GM12875 (cell line): ENCODE data around the gene SLC27A2.

Experiments used
- H3K4me3 ChIP-seq: one replicate; pipeline ENCODE4 v1.5.1; 2011; ENCODE audit warnings: low read depth, low read length, control low read depth
- TF ChIP-seq, protein P1 (sequence below): IDR thresholded peaks from 2 replicates; pipeline ENCODE4 v1.5.1; 2011; ENCODE audit warnings: low read depth, mild to moderate bottlenecking, control low read depth, inconsistent platforms, low read length, moderate library complexity, borderline replicate concordance; ENCODE audit not compliant: insufficient read depth

SLC27A2 gene

DNA sequence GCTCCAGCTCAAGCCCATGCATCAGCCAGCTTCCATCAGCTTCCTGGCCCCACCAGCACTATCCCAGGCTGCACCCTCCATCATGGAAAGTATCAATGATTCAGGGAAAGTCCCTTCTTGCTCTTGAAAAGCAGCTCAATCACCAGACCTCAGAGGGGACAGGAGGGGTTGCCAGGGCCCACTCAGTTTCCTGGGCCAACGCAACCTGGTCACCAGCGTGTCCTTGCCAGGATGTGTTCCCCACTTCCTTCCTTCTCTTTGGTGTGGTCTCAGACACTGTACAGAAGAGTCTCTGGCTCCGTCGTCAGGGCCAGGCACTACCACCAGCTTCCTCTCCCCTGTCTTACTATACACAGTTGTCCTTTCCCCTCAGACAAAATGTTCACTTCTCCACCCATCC is 80.5 kb downstream of the SLC27A2 start:
- TF ChIP-seq, protein P1, sequence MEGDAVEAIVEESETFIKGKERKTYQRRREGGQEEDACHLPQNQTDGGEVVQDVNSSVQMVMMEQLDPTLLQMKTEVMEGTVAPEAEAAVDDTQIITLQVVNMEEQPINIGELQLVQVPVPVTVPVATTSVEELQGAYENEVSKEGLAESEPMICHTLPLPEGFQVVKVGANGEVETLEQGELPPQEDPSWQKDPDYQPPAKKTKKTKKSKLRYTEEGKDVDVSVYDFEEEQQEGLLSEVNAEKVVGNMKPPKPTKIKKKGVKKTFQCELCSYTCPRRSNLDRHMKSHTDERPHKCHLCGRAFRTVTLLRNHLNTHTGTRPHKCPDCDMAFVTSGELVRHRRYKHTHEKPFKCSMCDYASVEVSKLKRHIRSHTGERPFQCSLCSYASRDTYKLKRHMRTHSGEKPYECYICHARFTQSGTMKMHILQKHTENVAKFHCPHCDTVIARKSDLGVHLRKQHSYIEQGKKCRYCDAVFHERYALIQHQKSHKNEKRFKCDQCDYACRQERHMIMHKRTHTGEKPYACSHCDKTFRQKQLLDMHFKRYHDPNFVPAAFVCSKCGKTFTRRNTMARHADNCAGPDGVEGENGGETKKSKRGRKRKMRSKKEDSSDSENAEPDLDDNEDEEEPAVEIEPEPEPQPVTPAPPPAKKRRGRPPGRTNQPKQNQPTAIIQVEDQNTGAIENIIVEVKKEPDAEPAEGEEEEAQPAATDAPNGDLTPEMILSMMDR, result no peak
- no peak overlapping the region for H3K4me3 ChIP-seq

DNA sequence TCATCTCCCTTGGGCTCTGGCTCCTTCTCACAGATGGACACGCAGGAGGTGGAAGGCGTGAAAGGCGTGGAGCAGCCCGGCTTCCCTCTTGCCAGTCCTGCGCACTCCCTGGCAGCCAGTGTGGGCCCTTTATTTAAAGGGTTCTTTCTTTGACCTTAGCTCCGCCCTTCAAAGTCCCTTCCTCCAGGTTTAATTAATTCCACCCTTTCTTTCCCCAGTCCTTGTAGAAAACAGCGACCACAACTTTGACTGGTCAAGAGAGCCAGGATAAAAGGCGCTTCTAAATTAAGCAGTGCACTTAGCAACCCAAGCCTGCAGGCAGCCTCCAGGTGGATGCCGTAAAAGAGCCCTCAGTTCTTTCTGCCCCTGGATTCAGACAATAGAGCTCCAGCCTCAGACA is 83.6 kb downstream of the SLC27A2 start, which contains the start of gene HDC:
Gene HDC (minus strand): TSS at position 107 of the 400 bp plus-strand sequence. CDS start 103 bp downstream, at position 4.
- TF ChIP-seq, protein P1, result no peak
- no peak within 1 kb of the TSS for H3K4me3 ChIP-seq

DNA sequence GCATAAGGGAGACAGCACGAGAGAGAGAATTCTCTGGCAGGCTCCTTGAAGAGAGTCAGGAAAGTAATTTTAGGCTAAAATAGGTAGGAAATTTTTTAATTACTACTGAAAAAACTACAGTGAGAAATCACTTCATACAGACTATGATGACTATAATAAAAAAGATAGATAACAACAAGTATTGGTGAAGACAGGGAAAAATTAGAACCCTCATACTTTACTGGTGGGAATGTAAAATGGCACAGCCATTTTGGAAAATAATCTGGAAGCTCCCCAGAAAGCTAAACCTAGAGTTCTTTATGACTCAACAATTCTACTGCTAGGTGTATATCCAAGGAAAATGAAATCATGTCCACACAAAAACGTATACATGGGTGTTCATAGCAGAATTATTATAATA is 85.6 kb downstream of the SLC27A2 start:
- no peak overlapping the region for H3K4me3 ChIP-seq
- TF ChIP-seq, protein P1, result no peak

DNA sequence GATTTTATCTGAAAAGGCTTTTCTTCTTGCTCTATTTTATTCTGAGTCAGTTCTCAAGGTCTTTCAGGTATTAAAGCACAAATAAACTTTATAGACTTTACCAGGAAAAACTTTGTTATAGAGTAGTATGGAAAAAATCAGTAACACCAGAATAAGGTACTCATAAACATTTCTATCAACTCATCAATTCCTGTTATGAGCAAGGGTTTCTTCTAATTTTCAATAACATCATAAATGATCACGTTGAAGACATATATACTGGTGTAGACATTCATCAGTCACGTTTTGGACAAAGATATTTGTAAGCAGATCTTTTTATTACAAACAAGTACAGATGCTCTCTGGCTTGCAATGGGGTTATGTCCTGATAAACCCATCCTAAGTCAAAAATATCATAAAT is 93.1 kb downstream of the SLC27A2 start:
- H3K4me3 ChIP-seq, result no peak overlapping the region

DNA sequence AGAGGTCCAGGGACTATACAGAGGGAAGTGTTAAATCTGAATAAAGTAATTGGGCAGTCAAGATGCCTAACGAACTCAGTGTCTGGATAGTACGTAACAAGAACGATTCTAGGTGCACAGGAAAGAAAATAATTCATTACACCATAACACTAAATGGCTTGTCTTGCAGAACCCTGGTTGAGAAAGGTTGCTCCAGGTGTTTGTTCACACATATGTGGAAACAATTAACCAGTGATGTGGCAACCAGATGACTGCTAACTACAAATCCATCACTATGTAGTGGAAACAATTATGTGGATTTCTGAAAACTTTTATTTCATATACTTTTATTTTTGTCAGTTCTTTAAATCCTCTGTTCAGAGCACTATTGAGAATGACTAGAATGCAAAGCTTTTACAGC is 93.9 kb downstream of the SLC27A2 start:
- no peak overlapping the region for H3K4me3 ChIP-seq
- TF ChIP-seq, protein P1, result no peak

More for the DNA sequence above, 93.1 kb downstream of the SLC27A2 start:
- TF ChIP-seq, protein P1, result no peak

DNA sequence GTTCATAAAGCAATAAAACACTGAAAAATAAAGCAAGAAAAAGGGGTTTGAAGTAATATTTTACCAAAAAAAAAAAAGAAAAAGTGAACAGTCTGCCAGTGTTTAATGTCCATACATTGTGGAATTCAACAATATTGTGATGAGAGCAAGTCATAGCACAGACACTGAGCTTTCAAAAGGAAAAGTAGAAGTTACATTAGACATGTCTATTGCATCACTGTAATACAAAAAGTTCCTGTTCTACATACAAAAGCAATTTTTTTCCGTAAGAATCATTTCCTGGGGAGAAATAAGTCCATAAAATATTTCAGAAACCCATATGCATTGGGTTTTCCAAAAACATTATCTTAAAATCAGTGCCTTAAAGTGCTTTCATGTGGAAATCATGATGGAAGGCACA is 95.4 kb downstream of the SLC27A2 start:
- TF ChIP-seq, protein P1, result no peak
- no peak overlapping the region for H3K4me3 ChIP-seq

DNA sequence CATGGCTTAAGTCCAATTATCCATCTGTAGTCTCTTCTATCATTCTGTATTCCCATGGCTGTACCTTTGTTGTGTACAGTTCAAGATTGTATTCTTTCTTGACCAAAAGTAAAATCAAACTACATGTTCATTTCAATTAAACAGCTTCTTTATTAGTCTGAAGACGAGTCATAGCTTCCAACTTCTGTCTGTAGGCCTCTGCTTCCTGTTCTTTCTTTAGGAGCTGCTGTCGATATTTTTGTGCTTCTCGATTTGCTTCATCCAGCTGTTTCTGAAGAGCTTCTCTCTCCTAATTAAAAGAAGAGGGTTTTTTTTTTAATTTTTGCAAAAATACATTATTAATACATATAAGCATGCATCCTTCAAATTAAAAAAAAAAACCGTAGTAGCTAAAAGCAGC is 96.5 kb downstream of the SLC27A2 start:
- TF ChIP-seq, protein P1, result no peak

More for the DNA sequence above, 96.5 kb downstream of the SLC27A2 start:
- H3K4me3 ChIP-seq, result no peak overlapping the region
